ENCODE measurements around the gene CACNA1G.

The CACNA1G gene

GRCh38 chr17:50570032-50570431 lies 9.5 kb downstream of the CACNA1G start:
- no peak for DNase-seq

GRCh38 chr17:50570528-50570927 lies 10.0 kb downstream of the CACNA1G start:
- no peak for DNase-seq

- DNase-seq = no peak
Observed at GRCh38 chr17:50571681-50572080, 11.2 kb downstream of the CACNA1G start.

GRCh38 chr17:50572541-50572940 lies 12.0 kb downstream of the CACNA1G start:
- no peak for DNase-seq

- DNase-seq = no peak
Observed at GRCh38 chr17:50573866-50574611, 13.5 kb downstream of the CACNA1G start.

- no peak for DNase-seq
Observed at GRCh38 chr17:50575581-50576210, 15.2 kb downstream of the CACNA1G start.

- DNase-seq = no peak
Observed at GRCh38 chr17:50576864-50577263, 16.3 kb downstream of the CACNA1G start.

- DNase-seq = no peak
Observed at GRCh38 chr17:50577451-50577954, 17.0 kb downstream of the CACNA1G start.

GRCh38 chr17:50578173-50578572 lies 17.7 kb downstream of the CACNA1G start:
- no peak for DNase-seq

- no peak for DNase-seq
Observed at GRCh38 chr17:50579399-50579798, 18.9 kb downstream of the CACNA1G start.

GRCh38 chr17:50580646-50581045 lies 20.1 kb downstream of the CACNA1G start:
- DNase-seq = no peak

- no peak for DNase-seq
Observed at GRCh38 chr17:50581316-50581715, 20.8 kb downstream of the CACNA1G start.

GRCh38 chr17:50582741-50583140 lies 22.2 kb downstream of the CACNA1G start:
- DNase-seq = no peak

- no peak for DNase-seq
Observed at GRCh38 chr17:50583641-50584040, 23.1 kb downstream of the CACNA1G start.

GRCh38 chr17:50584116-50584515 lies 23.6 kb downstream of the CACNA1G start:
- no peak for DNase-seq

- DNase-seq = no peak
Observed at GRCh38 chr17:50584749-50585148, 24.2 kb downstream of the CACNA1G start.

GRCh38 chr17:50585346-50585745 lies 24.8 kb downstream of the CACNA1G start:
- DNase-seq = no peak

- DNase-seq = no peak
Observed at GRCh38 chr17:50585891-50586290, 25.4 kb downstream of the CACNA1G start.

- no peak for DNase-seq
Observed at GRCh38 chr17:50586421-50587247, 26.1 kb downstream of the CACNA1G start.

- DNase-seq = no peak
Observed at GRCh38 chr17:50587571-50587970, 27.1 kb downstream of the CACNA1G start.

- no peak for DNase-seq
Observed at GRCh38 chr17:50588391-50589049, 28.0 kb downstream of the CACNA1G start.

- DNase-seq = no peak
Observed at GRCh38 chr17:50589095-50589705, 28.7 kb downstream of the CACNA1G start.

All from SIG-M5 (cell line).